ENCODE measurements around the gene EFR3B.
A peak's percentile ranks its signal among the peaks of the same experiment; 100 is the strongest.
"Not testable (repeated sequence)": the region's sequence is repeated elsewhere in the genome, so short reads cannot be mapped to it uniquely, and the experiment has no call there.

The EFR3B gene

DNA sequence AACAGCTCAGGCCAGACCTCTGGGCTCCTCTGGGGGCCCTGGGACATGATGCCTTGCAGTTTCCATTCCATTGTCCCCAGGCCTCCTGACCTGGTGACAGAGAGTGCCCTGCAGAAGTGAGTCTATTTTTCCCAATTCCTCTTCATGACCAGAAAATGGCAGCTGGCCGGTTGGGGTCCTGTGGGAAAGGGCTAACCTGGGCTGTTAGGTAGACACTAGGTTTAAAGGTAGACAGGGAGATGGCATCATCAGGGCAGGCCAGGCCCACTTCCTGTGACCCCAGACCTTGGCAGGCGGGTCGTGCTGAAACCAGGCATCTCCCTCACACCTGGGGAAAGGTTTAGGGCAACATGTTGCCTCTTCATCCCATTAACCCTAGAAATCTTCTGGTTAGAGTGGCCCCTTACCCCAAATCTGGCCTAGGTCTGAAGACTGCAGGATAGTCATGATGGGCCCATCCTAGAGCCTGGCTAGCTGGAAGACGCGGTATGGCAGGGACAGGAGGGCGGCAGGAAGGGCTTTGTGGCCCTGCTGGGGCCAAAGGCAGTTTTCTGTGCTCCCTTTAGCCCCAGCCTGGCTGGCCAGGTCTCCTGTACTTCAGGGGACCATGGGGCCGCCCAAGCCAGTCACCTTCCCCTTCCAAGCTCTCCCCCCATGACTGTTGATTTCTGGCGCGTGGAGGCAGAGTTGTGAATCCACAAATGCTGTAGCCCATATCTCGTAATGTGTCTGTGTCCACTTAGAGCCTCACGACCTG, 116.4 kb downstream of the EFR3B start:
- DNase-seq: no peak

- DNase-seq: no peak
Observed at GRCh38 chr2:25159949-25160348, 118.1 kb downstream of the EFR3B start.

DNA sequence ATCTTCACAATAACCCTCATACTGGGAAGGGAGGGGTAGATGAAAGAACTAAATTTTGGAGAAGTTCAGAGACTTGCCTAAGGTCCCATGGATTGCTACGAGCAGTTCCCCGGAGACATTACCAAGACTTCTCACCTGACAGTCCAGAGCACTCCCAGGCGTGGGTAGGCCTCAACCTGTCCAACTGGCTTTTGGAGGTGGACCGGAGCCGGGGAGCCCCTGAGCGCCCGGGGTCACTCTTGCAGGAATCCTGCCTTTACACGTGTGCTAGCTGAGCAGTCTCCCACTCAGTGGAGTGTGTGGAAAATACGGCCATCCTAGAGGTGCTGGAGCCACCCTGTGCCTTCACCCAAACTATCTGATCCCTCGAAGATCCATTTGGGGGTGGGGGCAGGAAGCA, 118.5 kb downstream of the EFR3B start:
- DNase-seq: no peak

DNA sequence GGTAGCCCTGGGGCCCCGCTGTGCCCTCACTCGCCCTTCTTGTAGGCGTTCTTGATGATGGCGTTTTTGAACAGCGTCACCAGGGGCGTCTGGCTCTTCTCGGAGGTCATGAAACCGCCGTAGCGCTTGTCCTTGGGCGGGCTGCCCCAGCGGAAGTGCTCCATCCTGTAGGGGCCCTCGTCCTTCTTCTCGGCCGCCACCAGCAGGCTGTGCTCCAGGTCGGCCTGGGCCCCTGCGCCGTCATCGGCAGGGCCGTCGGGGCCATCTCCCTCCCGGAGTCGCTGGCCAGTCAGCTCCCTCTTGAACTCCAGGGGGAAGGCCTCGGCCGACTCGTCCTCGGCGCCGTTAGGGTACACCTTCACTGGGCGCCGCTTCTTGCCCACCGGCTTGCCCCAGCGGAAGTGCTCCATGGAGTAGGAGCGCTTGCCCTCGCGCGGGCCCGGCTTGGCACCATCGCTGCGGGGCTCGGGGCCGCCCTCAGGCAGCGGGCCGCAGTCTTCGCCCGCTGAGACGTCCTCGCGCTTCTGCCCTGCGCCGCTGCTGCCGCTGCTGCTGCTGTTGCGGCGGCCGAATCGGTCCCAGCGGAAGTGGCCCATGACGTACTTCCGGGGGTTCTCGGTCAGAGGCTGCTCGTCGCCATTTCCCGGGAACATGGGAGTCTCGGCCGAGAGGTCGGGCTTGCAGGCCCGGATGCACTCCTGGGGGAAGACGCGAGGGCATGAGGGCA, 119.3 kb downstream of the EFR3B start:
- peak; percentile 68 for DNase-seq

GRCh38 chr2:25162061-25162460, 120.2 kb downstream of the EFR3B start:
- DNase-seq: not testable (repeated sequence)

GRCh38 chr2:25164561-25164960, 122.7 kb downstream of the EFR3B start:
- no peak for DNase-seq

GRCh38 chr2:25165992-25166875, 124.4 kb downstream of the EFR3B start:
- DNase-seq: peak; percentile 12

DNA sequence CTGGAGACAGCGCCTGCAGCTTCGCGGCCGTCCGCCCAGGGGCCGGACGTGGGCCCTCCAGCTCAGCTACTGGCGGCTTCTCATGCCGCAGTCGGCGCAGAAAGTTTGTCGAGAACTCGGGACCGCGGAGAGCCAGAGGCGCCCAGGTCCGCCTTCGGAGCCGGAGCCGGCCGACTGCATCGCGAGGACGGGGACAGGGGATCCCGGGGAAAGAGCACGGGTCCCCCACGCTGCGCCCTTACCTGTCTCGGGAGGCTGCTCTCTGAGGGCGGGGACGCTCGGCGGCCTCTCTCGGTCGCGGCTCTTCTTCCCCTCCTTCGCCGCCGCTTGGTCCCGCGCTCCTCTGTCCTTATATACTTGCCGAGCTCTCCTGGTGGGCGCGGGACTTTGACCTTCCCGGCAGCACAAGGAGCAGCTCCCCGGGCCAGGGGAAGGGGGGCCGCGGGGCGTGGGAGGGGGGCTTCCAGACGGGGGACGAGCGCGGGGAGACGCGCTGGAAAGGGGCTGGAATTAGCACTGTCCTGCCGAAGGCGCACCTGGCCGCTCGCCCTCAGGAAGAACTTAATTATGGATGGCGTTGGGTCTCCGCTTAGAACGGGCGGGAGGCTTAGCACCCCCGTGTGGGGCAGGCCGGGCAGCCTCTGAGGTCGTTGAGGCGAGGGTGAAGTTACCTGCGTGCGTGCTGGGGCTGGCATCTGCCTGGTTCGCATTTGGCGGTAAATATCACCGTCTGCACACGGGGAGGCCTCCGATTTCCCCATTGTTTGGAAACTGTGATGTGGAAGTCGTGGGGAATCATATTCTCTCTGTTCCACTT, 126.6 kb downstream of the EFR3B start, which contains the start of gene POMC:
TSS of gene POMC (minus strand) at position 325 of the 817 bp plus-strand sequence. CDS start 3,808 bp downstream, outside the sequence.
- DNase-seq: peak; percentile 12

DNA sequence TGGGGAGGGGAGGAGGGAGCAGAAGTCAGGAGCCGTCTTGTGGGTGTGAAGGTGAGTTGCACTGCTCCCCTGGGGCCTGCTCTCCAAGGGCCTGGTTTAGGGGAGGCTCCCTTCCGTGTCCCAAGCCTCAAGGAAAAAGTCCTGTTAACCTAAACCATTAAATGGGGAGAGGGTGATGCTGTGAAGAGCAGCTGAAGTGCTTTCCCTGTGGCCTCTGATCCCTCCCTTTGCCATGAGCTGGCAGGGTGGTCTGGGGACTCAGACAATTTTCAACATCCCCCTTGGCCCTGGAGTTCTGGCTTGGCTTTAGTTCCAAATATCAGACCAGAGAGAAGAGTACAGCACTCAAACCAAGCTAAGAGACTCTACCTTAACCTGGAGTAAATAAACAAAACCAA, 127.2 kb downstream of the EFR3B start:
- DNase-seq: no peak

DNA sequence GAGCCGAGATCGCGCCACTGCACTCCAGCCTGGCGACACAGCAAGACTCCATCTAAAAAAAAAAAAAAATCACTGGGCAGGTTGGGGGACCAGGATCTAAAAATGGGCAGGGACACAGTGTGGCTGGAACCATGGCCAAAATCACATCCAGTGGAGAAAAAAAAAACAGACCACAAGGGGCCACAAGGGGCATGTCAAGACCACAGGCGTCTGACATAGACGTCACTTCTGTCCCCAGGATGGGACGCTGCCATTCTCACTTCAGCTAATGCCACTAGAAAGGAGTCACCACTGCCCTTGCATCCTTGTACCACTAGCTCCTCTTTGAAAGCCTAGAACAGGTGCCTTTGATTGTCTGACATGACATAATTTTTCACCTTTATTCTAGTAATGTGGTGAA, 129.0 kb downstream of the EFR3B start:
- no peak for DNase-seq

DNA sequence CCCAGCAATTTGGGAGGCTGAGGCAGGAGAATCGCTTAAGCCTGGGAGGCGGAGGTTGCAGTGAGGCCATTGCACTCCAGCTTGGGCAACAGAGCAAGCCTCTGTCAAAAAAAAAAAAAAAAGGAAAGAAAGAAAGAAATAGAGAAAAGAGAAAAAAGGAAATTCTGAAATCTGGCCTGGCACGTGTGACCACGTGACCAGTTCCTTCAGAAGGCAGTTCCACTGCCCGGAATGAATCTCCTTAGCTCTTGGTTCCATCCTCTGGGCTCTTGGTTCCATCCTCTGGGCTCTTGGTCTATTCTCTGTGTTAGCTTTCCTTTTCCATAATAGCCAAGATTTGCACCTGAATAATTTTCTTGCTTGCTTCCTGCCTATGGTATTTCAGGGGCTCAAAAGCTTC, 131.8 kb downstream of the EFR3B start:
- DNase-seq: no peak

- no peak for DNase-seq
Observed at GRCh38 chr2:25174192-25174861, 132.5 kb downstream of the EFR3B start.

GRCh38 chr2:25176138-25176537, 134.3 kb downstream of the EFR3B start:
- no peak for DNase-seq

DNA sequence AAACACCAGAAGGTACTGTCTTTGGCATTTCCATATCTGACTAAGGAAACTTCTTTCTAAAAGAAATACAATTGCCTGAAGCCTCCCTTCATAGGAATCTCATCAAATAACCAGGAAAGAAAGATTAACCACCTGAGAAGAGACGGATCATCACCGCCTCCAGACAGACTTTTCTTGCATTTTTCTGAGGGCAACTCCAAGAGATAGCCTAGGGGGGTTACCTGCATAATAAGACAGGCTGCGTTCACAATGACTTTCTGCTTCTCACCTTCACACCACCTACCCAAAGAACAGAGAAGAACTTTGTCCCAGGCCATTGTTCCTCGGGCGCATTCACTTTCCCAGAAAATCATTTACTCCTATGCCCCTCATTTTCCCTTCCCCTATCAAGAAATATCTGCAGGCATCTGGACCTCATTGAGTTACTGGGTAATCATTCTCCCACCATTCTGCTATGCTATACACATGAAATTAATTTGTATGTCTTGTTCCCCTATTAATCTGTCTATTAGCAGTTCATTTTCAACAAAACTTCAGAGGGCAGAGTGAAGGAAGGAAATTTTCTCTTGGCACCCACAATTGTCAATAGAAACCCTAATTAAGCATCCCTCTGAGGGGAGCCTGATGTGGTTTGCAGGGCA, 134.8 kb downstream of the EFR3B start:
- no peak for DNase-seq

DNA sequence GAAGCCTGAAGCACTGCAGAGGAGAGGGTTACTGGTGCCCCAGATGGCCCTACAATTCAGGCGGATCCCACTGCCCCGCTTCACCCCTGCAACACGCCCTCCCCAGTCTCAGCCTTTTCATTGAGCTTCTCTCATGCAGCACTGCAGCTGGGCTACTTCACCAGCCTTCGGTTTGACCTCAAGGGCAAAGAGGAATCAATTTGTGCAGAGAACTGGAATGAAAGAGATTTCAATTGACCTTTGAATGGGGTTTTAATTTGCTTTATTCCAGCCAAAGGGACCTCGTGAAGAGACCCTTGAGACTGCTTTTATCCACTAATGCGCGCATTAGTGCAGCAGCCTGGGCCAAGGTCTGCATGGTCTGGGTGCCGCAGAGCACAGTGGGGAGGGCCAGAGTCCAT, 135.3 kb downstream of the EFR3B start:
- no peak for DNase-seq

GRCh38 chr2:25178976-25179375, 137.1 kb downstream of the EFR3B start:
- DNase-seq: no peak

DNA sequence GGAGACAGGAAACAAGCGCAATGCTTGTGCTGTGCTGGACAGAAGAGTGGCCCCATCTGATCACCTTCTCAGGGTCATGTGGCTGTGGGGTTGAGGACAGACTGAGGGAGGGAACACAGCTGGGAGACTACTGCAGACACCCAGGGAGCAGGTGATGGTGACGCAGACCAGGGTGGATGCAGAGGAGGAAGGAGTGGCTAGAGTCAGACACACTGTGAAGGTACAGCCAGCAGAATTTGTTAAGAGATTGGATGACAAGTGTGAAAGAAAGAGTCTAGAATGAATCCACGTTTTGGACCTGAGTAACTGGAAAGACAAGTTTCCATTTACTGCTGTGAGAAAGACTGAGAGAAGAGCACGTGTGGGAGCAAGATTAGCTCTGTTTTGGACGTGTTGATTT, 142.4 kb downstream of the EFR3B start:
- DNase-seq: no peak

GRCh38 chr2:25187729-25188350, 146.0 kb downstream of the EFR3B start:
- DNase-seq: no peak

- DNase-seq: no peak
Observed at GRCh38 chr2:25188405-25188804, 146.5 kb downstream of the EFR3B start.

GRCh38 chr2:25190536-25190935, 148.7 kb downstream of the EFR3B start:
- DNase-seq: no peak
